Measurements from ENCODE around the gene HDAC7. TPM values are rescaled to one million over a fixed set of nuclear protein-coding genes. Genes with fewer than 3 reads are reported as not detected.

The HDAC7 gene
- total and polyA plus RNA-seq, 12 donors = 26.9 to 75.6 (median 40.3) TPM

- no peak for ATAC-seq
- H3K9me3 ChIP-seq = no peaks in the 10 kb centered on the region
- intact Hi-C loops (cut with DNase I) = loop anchor here in 1 of 10 donors (10.0 kb wide), 1 partner anchor 88 kb away; no protein-coding TSS in a partner anchor
- no peak overlapping the region for H3K27ac ChIP-seq
- TF ChIP-seq, protein P1, sequence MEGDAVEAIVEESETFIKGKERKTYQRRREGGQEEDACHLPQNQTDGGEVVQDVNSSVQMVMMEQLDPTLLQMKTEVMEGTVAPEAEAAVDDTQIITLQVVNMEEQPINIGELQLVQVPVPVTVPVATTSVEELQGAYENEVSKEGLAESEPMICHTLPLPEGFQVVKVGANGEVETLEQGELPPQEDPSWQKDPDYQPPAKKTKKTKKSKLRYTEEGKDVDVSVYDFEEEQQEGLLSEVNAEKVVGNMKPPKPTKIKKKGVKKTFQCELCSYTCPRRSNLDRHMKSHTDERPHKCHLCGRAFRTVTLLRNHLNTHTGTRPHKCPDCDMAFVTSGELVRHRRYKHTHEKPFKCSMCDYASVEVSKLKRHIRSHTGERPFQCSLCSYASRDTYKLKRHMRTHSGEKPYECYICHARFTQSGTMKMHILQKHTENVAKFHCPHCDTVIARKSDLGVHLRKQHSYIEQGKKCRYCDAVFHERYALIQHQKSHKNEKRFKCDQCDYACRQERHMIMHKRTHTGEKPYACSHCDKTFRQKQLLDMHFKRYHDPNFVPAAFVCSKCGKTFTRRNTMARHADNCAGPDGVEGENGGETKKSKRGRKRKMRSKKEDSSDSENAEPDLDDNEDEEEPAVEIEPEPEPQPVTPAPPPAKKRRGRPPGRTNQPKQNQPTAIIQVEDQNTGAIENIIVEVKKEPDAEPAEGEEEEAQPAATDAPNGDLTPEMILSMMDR (IDR thresholded peaks at IDR 0.05) = no peak
- H3K36me3 ChIP-seq = peaks cover 0 to 70% (median 0%) of the 10 kb centered on the region in 9 donors
- WGBS, 2 donors = 85 to 86% methylated on average over 17 of the region's 17 CpGs
- H3K27me3 ChIP-seq = no peaks in the 10 kb centered on the region
- DNase-seq = no peak
- H3K4me1 ChIP-seq = peaks cover 0 to 4% (median 0%) of the 10 kb centered on the region in 9 donors
- H3K4me3 ChIP-seq = no peak overlapping the region
Observed at GRCh38 chr12:47856721-47857575, 37.2 kb upstream of the HDAC7 start.

GRCh38 chr12:47856094-47856493 lies 36.4 kb upstream of the HDAC7 start:
- WGBS, 2 donors = 88 to 93% methylated on average over 1 of the region's 1 CpG
- peaks cover 0 to 4% (median 0%) of the 10 kb centered on the region in 9 donors for H3K4me1 ChIP-seq
- intact Hi-C loops (cut with DNase I) = loop anchor here in 1 of 10 donors (10.0 kb wide), 1 partner anchor 89 kb away; no protein-coding TSS in a partner anchor
- DNase-seq (no peak), ATAC-seq (no peak)
- no peaks in the 10 kb centered on the region for H3K9me3 ChIP-seq
- no peak overlapping the region for H3K27ac ChIP-seq
- TF ChIP-seq, protein P1 (IDR thresholded peaks at IDR 0.05) = no peak
- H3K4me3 ChIP-seq = no peak overlapping the region
- H3K36me3 ChIP-seq = peaks cover 0 to 69% (median 0%) of the 10 kb centered on the region in 9 donors
- no peaks in the 10 kb centered on the region for H3K27me3 ChIP-seq

DNA sequence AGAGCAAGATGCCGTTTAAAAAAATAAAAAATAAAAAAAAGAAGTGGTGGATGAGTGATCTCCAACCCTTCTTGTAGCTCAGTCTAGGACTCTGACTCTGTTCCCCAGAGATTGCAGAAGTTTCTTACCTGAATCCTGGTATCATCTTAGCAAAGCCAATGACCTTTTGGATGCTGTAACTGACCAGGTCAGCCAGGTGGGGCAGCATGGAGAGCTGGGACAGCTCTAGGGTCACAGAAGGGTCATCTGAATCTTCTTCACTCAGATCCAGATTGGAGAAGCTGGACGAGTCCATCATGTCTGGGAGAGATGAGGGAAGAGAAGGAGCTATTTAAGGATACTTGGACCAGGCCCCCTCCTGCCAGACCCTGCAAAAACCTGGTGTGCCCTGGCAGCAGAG lies 35.8 kb upstream of the HDAC7 start:
- Histone ChIP-seq H3K27ac (no peak overlapping the region), H3K4me3 (no peak overlapping the region), H3K9me3 (no peaks in the 10 kb centered on the region), H3K4me1 (peaks cover 0 to 4% (median 0%) of the 10 kb centered on the region in 9 donors), H3K36me3 (peaks cover 0 to 64% (median 0%) of the 10 kb centered on the region in 9 donors), H3K27me3 (no peaks in the 10 kb centered on the region)
- DNase-seq (no peak), ATAC-seq (no peak)
- TF ChIP-seq, protein P1 (IDR thresholded peaks at IDR 0.05) = no peak
- intact Hi-C loops (cut with DNase I) = loop anchor here in 1 of 10 donors (10.0 kb wide), 1 partner anchor 89 kb away; no protein-coding TSS in a partner anchor
- 78 to 79% methylated on average over 2 of the region's 2 CpGs for WGBS, 2 donors

GRCh38 chr12:47854531-47854930 lies 34.8 kb upstream of the HDAC7 start:
- 55 to 72% methylated on average over 5 of the region's 5 CpGs for WGBS, 2 donors
- H3K36me3 ChIP-seq = peaks cover 0 to 64% (median 0%) of the 10 kb centered on the region in 9 donors
- no peaks in the 10 kb centered on the region for H3K27me3 ChIP-seq
- intact Hi-C loops (cut with DNase I) = loop anchor here in 1 of 10 donors (10.0 kb wide), 1 partner anchor 90 kb away; no protein-coding TSS in a partner anchor
- peaks cover 0 to 4% (median 0%) of the 10 kb centered on the region in 9 donors for H3K4me1 ChIP-seq
- H3K27ac ChIP-seq = no peak overlapping the region
- no peak for DNase-seq
- ATAC-seq = no peak
- TF ChIP-seq, protein P1 (IDR thresholded peaks at IDR 0.05) = no peak
- no peak overlapping the region for H3K4me3 ChIP-seq
- no peaks in the 10 kb centered on the region for H3K9me3 ChIP-seq
